GM19463 (cell line): ENCODE measurements around the gene ZNF74.

Source experiments
- ATAC-seq: cut with Tn5 transposase; IDR thresholded peaks from one replicate; pipeline ENCODE4 v1.9.1; 2021; ENCODE audit warnings: mild to moderate bottlenecking, moderate library complexity; ENCODE audit not compliant: unreplicated experiment

The ZNF74 gene

DNA sequence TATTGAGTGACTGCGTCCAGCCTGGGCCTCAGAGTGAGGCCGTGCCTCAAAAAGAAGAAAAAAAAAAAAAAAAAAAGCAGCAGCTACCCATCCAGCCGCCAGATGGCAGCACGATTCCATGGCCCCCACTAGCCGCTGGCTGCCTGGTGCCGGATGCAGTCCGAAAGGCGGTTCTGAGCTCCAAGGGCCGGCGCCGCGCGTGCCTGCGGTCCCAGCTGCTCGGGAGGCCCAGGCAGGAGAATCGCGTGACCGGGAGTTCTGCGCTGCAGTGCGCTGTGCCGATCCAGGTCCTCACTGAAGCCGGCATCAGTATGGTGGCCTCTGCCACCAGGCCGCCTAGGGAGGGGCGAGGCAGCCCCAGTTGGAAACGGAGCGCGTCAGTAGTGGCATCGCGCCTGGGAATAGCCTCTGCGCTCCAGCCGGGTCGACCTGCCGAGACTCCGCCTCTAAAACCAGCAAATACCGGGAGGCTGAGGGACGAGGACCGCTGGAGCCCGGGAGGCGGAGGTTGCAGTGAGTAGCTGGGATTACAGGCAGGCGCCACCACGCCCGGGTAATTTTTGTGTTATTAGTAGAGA, 24.3 kb downstream of the ZNF74 start:
- no peak for ATAC-seq

DNA sequence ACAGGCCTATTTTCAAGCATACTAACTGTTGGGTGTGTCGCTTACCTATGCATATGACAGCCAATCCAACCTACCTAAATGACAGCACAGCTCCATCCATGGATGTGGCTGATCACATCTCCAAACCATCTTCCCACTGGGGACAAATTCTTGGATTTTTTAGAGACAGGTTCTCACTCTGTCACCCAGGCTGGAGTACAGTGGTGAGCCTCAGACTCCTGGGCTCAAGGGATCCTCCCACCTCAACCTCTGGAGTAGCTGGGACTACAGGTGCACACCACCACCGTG, 25.7 kb downstream of the ZNF74 start:
- ATAC-seq: no peak

DNA sequence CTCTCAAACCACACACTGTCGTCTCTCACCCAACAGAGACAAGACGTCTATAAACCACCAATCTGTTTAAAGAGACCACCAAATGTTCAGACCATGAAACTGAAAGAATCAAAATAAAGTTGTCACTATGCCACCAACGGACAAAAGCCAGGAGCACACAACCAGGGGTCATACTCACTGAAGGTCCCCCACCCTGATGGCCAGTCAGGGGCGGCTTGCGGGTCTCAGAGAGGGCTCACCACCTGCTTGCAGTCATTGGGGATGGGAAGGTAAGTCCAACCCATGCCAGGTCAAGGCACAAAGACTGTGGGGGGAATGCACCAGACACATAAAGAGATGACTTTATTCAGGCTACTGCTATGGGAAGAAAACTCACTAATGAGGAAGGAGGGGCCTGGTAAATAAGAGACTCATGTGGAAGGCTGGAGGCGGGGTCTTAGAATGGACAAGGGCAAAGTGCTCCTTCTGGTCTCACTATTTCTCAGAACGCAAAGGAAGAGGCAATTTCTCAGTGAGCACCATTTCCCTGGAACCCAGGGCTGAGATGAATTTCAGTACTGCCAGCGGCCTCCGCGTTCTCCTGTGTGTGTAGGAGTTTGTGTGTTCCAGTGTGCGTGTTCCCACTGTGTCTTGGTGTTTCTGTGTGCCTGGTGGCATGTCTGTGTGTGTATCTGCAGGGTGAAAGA, 26.3 kb downstream of the ZNF74 start:
- no peak for ATAC-seq

DNA sequence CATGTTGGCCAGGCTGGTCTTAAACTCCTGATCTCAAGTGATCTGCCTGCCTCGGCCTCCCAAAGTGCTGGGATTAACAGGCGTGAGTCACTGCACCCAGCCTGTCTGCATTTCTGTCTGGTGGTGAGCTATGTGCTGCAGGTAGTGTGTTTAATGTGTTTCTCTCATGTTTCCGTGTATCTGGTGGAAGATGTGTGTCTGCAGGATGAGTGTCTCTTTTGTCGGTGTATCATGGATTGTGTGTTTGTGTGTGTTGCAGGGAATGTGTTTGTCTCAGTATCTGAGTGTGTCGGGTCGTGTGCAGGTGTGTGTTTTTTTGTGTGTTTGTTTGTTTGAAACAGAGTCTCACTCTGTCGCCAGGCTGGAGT, 27.5 kb downstream of the ZNF74 start:
- ATAC-seq: no peak

DNA sequence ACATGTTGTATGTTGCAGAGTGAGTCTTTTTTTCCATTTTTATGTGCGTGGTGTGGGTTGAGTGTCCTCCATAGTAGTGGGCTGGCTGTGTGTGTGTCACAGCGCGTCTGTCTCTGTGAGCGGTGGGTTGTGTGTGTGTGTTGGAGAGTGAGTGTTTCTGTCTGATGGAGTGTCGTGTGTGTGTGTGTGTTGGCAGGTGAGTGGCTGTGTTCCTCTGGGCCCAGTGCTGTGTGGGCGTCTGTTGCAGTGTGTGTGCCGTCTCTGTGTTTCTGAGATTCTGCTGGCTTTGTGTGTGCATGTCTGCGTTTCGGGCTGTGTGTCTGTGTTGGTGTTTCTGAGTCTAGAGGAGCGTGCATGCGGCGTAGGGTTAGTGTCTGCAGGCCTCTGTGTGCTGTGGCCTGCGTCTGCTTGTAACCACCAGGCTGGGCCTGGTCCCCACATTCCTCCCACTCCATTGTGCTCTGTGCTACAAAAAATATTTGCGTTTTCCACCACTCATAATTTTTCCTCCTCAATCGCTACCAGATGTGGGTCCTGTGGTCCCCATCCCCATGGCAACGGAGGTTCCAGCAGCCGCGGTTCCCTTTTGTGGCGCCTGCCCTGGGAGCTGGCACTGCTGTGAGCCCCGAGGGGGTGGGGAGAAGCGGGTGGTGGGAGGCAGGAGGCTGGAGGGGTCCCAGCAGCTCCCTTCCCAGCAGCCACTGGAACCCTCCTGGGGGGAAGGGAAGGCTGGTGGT, 28.5 kb downstream of the ZNF74 start:
- no peak for ATAC-seq

DNA sequence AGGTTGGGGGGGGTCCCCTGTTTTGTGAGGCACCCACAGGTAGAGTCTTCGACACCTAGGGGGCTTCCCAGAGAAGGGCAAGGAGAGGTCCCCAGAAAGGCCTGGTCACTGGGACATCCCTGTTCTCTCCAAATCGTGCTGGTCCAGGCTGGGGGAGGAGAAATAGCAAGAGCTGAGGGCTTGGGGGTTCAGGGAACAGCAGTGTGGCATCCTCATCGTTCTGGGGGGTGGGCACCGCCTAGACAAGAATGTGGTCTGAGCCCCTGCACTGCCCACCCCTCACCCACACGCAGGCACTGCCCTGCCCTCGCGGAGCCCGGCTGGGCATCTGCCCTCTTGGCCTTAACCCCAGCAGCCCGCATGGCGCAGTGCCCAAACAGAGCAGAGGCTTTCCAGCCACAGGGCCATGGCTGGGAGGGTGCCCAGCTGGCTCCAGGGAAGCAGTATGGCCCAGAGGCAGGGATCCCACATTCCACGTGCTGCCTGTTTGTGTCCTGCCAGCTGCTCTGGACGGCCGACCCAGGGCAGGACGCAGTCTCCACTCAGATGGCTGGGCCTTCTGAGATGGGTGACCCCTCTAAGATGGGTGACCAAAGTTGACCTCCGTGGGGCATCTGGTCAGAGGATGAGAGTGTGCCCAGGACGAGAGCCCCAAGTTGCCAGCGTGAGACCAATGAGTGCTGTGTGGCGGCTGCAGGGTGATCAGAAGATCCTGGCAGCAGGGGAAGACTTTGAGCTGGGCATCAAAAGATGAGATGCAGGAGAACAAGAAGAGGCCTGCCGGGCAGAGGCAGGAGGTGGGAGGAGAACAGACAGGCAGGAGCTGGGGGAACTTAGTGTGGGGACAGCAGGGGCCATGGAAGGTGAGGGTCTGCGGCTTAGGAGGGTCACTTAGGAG, 29.3 kb downstream of the ZNF74 start:
- ATAC-seq: no peak

DNA sequence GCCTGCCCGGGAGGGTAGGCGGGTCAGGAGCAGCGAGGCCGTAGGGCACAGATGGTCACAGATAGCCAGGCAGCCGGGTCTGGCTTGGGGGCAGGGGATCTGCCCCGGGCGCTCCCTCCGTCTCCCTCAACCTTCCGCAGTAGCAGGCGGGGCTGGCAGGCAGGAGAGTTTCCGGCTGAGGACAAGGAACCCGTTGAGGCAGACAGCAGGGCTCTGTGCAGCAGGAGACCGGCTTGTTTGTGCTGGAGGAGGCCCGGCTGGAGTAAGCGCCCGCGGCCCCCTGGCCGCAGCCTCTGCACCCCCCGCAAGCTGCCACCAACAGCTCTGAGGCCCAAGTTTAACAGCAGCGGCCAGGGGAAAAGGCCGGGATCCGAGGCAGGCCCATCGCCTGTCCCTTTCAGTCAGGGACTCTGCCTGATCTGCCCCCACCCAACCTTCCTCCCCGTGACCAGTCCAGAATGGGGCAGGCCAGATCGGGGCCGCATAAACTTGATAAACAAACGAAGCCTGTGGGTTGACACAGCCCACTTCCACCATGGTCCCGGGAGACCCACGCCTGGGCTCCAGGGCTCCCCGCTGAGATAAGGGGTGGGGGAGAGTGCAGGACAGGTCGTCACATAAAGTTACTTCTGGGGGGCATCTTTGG, 30.1 kb downstream of the ZNF74 start:
- ATAC-seq: no peak

DNA sequence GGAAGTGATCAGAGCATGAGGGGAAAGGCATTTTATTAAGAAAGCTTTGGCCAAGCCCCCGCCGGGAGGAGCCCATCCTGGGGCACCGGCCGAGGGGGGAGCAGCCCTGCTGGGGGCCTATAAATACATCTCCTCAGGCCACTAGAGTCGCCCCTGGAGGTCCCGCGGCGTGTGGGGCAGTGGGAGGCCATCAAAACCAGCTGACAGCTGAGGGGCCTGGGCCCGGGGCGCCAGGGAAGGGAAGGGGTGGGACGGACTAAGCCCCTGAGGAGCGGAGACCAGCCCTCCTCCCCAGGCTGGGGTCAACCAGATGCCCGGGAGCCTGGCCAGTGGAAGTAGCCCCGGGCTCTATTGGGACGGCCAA, 30.6 kb downstream of the ZNF74 start:
- ATAC-seq: no peak

DNA sequence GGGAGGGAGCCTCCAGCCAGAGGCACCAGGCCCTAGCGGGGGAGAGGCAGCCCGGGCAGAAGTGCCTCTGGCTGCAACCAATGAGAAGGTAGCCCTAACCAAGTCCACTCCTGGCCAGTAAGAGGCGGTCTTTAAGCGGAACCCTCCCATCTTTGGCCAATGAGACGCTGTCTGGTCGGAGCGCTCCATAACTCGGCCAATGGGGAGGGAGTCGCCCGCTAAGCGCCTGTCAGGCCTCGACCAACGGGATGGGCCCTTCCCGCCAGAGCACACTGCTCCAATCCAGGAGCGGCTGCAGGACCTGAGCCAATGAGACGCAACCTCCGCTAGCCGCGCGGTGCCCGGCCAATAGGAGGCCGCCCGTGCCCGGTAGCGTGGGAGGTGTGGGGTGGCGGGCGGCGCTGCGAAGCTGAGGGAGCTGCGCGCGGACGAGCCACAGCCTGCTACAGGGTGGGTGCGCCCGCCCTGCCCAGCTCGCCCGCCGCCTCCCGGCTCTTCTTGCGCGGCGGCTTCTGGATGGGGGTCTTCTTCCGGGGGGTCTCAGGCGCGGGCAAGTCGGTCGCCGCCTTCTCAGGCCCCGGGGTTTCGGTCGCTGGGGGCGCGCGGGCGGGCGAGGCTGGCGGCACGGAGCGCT, 31.1 kb downstream of the ZNF74 start:
- no peak for ATAC-seq

DNA sequence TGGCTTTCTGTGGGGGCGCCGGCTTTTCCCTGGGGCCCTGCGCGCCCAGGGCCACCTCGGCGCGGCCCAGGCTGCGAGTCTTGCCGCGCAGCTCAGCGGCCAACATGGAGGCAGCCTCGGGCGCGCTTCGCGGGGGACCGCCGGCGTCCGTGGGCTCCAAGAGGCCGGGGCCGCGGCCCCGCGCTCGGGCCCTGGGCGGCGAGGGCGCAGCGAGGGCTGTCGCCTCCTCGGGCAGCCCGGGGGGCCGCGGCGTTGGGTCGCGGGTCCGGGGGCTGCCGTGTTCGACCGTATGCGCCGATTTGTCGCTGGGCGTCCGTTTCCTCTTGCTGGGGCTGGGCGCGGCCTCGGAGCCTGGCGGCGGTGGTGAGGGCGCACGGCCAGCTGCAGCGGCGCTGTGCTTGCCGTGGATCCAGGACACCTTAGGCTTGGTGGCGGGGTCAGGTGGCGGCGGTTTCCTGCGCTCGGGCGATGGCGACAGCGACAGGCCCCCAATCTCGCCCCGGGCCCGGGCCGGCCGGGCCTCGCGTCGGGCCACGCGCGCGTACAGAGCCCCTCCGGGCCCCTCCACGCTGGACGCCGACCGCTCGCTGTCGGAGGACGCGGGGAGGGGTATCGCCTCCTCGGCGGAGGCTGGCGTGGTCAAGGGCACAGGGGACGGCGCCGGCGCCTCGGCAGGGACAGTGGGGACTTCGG, 31.8 kb downstream of the ZNF74 start:
- ATAC-seq: no peak

DNA sequence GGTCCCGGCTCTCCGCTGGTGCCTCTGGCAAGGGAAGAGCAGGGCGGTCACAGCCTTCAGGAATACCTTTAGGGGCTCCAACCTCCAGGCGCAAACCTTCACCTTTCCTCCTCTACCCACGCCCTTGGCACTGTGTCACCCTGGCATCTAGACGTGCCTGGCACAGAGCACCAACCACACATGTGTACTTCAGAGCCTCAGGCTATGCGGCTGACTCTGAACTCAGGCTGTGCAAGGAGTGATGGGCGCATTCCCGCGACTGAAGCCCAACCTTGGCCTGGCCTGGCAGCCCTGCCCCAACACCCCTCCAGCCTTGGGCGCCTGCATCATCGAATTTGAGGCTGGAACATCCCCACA, 32.3 kb downstream of the ZNF74 start:
- no peak for ATAC-seq

DNA sequence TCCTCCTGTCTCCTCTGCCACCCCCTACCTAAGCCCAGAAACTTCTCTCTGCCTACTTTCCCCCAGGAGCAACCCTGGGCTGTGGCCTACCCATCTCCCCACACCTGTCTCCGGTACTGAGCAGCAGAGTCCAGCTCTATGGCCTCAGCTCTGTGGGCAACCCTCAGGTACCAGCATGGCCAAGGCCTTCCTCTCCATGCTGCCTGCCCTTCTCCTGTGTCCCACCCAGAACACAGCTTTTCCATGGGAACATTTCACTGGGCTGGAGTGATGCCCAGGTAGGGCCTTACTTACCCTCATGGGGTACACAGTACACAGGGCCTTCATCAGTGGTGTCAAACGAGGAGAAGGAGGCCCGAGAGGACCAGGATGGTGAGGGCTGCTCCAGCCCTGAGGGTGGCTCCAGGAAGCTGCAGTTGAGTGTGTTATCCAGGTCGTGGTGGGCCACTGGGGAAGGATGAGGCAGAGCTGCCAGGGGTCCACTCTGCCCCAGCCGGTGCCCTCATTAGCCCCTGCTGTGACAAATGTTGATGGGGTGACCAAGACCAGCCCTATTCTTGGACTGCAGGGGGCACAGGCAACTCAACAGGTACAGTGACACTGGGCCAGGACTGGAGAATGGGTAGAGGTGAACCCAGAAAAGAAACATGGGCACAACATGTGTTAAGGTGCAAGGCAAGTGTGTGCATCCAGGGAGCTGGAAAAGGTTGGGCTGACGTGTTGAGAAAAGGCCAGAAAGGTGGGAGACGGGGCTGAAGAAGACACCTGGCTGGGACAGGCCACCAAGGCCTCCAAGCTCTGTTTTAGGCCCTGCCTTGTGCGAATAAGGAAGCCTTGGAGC, 33.4 kb downstream of the ZNF74 start:
- no peak for ATAC-seq

DNA sequence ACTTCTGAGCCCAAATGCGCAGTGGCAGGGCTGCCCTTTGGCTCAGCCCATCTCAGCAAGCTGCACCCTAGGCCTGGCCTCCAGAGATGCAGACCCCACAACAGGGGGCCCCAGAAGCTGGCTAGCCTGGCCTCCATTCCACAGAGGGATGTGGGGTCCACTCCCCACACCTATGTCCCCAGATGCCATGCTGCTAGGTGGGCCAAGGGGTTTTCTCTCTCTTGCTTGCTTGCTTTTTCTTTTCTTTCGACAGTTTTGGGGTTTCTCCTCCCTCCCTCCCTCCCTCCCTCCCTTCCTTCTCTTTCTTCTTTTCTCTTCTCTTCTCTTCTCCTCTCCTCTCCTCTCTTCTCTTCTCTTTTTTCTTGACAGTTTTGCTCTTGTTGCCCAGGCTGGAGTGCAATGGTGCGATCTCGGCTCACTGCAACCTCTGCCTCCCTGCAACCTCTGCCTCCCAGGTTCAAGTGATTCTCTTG, 34.0 kb downstream of the ZNF74 start:
- ATAC-seq: no peak

DNA sequence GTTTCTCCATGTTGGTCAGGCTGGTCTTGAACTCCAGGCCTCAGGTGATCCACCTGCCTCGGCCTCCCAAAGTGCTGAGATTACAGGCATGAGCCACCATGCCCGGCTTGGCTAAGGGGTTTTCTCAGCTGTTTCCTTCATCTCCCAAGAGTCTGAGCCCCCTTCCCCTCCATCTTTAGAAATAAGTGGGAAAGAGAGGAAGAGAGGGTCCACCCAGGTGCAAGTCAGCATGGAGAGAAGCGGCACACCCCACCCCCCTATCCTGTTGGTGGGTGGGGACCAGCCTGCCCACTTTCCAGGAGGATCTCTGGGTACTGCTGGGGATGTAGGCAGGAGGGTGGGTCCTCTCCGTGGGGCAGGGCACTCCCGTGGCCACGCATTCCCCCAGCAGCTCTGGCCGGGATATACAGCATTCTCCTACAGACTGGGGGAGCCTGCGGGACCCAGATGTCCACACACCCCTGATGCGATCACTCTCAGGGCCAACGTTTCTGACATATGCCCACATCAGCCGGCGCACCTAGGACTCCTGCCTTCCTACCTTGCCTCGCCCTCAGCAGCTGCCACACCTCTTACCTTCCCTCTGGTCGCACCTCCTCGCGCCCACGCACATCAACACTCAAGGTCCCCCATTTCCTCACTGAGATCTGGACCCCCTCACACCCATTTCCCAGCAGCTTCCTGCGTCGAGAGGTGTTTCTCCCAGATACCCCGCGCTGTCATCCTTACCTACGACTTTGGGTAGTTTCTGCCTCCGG, 34.7 kb downstream of the ZNF74 start:
- ATAC-seq: no peak

DNA sequence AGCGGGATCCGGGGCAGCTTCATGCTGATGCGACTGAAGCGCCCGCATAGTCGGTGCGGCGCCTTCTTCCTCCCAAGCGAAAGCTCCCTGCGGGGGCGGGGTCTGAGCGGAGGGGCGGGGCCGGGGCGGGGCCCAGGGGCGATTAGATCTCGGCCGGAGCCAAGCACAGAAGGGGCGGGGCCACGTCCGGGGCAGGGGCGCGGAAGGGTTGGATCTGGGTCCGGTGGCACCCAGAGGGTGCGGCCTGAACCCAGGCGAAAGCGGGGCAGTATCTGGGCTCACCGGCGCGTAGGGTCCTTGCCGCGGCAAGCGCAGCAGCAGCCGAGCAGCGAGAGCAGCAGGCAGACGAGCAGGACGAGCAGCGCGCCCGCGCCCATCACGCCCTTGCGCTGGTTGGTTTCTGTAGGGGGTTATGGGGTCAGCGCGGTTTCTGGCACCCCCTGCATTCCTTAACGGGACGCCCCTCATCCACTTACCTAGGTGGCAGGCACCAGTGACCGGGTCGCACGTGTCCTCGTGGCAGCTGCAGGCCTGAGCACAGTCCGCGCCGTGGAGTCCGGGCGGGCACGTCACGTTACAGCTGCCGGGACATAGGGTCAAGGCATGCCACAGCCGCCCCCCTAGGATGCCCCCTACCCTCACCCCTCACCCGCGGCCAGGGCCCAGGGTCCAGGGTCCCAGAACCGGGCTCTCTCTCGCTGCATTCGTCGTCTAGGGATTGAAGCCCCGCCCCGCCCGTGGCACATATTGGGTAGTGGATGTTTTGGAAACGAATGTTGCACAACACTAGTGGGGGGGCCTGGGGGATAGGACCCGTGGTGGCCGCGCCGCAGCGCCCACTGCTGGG, 35.5 kb downstream of the ZNF74 start:
- ATAC-seq: no peak

DNA sequence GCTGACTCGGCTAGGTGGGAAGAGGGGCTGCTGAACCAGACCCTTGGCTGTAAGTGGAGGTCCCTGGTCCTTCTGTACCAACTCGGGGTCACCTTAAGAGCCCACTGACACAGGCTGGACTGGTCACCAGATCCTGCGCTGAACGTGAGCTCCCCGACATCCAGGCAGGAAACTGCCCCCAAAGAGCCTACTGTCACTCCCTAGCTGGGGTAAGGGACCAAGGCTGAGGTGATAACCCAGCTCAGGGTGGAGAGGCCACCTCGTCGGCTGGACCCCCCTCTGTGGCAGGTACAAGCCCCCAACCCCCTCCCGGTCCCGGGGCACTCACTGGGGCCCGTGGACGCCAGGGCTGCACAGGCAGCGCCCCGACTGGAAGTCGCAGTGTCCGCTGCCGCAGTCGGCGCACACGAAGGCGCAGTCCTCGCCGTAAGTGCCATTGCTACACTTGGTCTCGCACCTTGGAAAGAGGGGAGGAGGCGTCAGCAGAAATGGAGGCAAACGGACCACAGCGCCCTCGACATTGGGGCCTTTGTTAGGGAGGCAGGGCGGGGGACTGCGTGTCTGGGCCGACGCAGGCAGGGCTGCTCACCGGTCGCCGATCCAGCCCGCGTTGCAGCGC, 36.3 kb downstream of the ZNF74 start:
- no peak for ATAC-seq
